SKM-1 (cell line): ENCODE data around the gene PFDN2.

Experiments
- DNase-seq: peaks from one replicate; lab custom pipeline; 2025; ENCODE audit not compliant: unreplicated experiment; lab: John Stamatoyannopoulos, UW

Gene PFDN2

GRCh38 chr1:161106431-161106830 lies 11.4 kb downstream of the PFDN2 start:
- DNase-seq, result no peak

GRCh38 chr1:161100556-161100955 lies 17.3 kb downstream of the PFDN2 start:
- DNase-seq, result no peak

- no peak for DNase-seq
Measured at GRCh38 chr1:161099090-161099802, 18.6 kb downstream of the PFDN2 start.

- DNase-seq, result no peak
Measured at GRCh38 chr1:161098210-161099068, 19.4 kb downstream of the PFDN2 start, which contains the start of gene KLHDC9. Gene KLHDC9 (plus strand): TSS chr1:161098361. CDS start chr1:161098536, 175 bp downstream.

- peak; percentile 40 for DNase-seq
Measured at GRCh38 chr1:161096530-161096929, 21.3 kb downstream of the PFDN2 start.

- no peak for DNase-seq
Measured at GRCh38 chr1:161096015-161096414, 21.8 kb downstream of the PFDN2 start.

GRCh38 chr1:161095230-161095629 lies 22.6 kb downstream of the PFDN2 start:
- no peak for DNase-seq

GRCh38 chr1:161094481-161094880 lies 23.4 kb downstream of the PFDN2 start:
- DNase-seq, result no peak

- no peak for DNase-seq
Measured at GRCh38 chr1:161092621-161093028, 25.2 kb downstream of the PFDN2 start.

GRCh38 chr1:161091796-161092507 lies 25.9 kb downstream of the PFDN2 start:
- no peak for DNase-seq

- DNase-seq, result no peak
Measured at GRCh38 chr1:161091093-161091492, 26.7 kb downstream of the PFDN2 start.

GRCh38 chr1:161090617-161091016 lies 27.2 kb downstream of the PFDN2 start:
- no peak for DNase-seq

- no peak for DNase-seq
Measured at GRCh38 chr1:161089938-161090337, 27.9 kb downstream of the PFDN2 start.

GRCh38 chr1:161089251-161089924 lies 28.4 kb downstream of the PFDN2 start, which contains the start of gene NECTIN4:
Gene NECTIN4 (minus strand): TSS chr1:161089558. CDS start chr1:161089296, 262 bp downstream.
- DNase-seq, result no peak

GRCh38 chr1:161088587-161089110 lies 29.2 kb downstream of the PFDN2 start:
- no peak for DNase-seq

GRCh38 chr1:161086457-161086856 lies 31.4 kb downstream of the PFDN2 start:
- DNase-seq, result no peak

- no peak for DNase-seq
Measured at GRCh38 chr1:161085165-161085564, 32.7 kb downstream of the PFDN2 start.

GRCh38 chr1:161084597-161084988 lies 33.2 kb downstream of the PFDN2 start:
- DNase-seq, result no peak

GRCh38 chr1:161083748-161084596 lies 33.9 kb downstream of the PFDN2 start:
- peak; percentile 34 for DNase-seq
